Smooth muscle cell (in vitro differentiated cells): ENCODE data around the gene RTL5. TPM values are rescaled to one million over a fixed set of nuclear protein-coding genes. Genes with fewer than 3 reads are reported as not detected.

Source experiments
- DNase-seq: peaks from one replicate; lab custom pipeline; 2025; ENCODE audit not compliant: unreplicated experiment; lab: John Stamatoyannopoulos, UW
- H2AFZ ChIP-seq: fragments of 200-600 bp; sonication (generic); 2 replicates; pipeline ENCODE4 v1.6.0; 2016; ENCODE audit warnings: antibody characterized with exemption, low read depth, mild to moderate bottlenecking
- H3F3A ChIP-seq: fragments of 200-600 bp; sonication (generic); 2 replicates; pipeline ENCODE4 v1.6.0; 2017; ENCODE audit warnings: antibody characterized with exemption, low read depth
- H3K27ac ChIP-seq: fragments of 200-600 bp; sonication (generic); 2 replicates; pipeline ENCODE4 v1.5.1; 2016; ENCODE audit warnings: low read depth, mild to moderate bottlenecking
- H3K27me3 ChIP-seq: fragments of 200-600 bp; sonication (generic); 2 replicates; pipeline ENCODE4 v1.6.1; 2016; ENCODE audit warnings: low read depth, mild to moderate bottlenecking
- H3K36me3 ChIP-seq: fragments of 200-600 bp; sonication (generic); 2 replicates; pipeline ENCODE4 v1.5.1; 2016; ENCODE audit warnings: low read depth
- H3K4me1 ChIP-seq: fragments of 200-600 bp; sonication (generic); 2 replicates; pipeline ENCODE4 v1.5.1; 2016; ENCODE audit warnings: low read depth
- H3K4me2 ChIP-seq: fragments of 200-600 bp; sonication (generic); 2 replicates; pipeline ENCODE4 v1.6.0; 2016; ENCODE audit warnings: mild to moderate bottlenecking
- H3K4me3 ChIP-seq: fragments of 200-600 bp; sonication (generic); 2 replicates; pipeline ENCODE4 v1.5.1; 2016; ENCODE audit warnings: mild to moderate bottlenecking
- H3K79me2 ChIP-seq: fragments of 200-600 bp; sonication (generic); 2 replicates; pipeline ENCODE4 v1.6.0; 2016; ENCODE audit warnings: low read depth, mild to moderate bottlenecking
- H3K9ac ChIP-seq: fragments of 200-600 bp; sonication (generic); 2 replicates; pipeline ENCODE4 v1.6.0; 2016; ENCODE audit warnings: low read depth
- H3K9me3 ChIP-seq: fragments of 200-600 bp; sonication (generic); replicated peaks from 2 replicates; pipeline ENCODE4 v1.5.1; 2016; ENCODE audit warnings: low read depth
- H4K20me1 ChIP-seq: fragments of 200-600 bp; sonication (generic); 2 replicates; pipeline ENCODE4 v1.6.0; 2016; ENCODE audit warnings: low read depth
- whole genome bisulfite sequencing: methylation state at CpG from one replicate; pipeline ENCODE4 v1.1.7; 2016; ENCODE audit warnings: low lambda C conversion rate; 5-methylcytosine and 5-hydroxymethylcytosine counted together
- polyA plus RNA-seq: library from polyadenylated mRNA; unstranded; fragments of >200 nt; fragmentation: Nextera tagmentation; extraction: Ambion mirVana; gene quantifications from 2 replicates; pipeline ENCODE4 v1.2.1, GENCODE V29; 2016
- total RNA-seq: library from RNA; depleted of rRNA; stranded (reverse); fragments of >200 nt; gene quantifications from 2 replicates; pipeline ENCODE4 v1.2.3, GENCODE V29; 2014
- TF ChIP-seq, protein P1 (sequence below): fragments of 200-600 bp; sonication (generic); IDR thresholded peaks from 2 replicates; pipeline ENCODE4 v1.5.1; 2017; ENCODE audit warnings: borderline replicate concordance, mild to moderate bottlenecking, antibody characterized with exemption; ENCODE audit not compliant: insufficient read depth, poor library complexity, severe bottlenecking

RTL5 gene
- total and polyA plus RNA-seq, 2 experiments from 2014 or later = 3.1 to 3.6 TPM

DNA sequence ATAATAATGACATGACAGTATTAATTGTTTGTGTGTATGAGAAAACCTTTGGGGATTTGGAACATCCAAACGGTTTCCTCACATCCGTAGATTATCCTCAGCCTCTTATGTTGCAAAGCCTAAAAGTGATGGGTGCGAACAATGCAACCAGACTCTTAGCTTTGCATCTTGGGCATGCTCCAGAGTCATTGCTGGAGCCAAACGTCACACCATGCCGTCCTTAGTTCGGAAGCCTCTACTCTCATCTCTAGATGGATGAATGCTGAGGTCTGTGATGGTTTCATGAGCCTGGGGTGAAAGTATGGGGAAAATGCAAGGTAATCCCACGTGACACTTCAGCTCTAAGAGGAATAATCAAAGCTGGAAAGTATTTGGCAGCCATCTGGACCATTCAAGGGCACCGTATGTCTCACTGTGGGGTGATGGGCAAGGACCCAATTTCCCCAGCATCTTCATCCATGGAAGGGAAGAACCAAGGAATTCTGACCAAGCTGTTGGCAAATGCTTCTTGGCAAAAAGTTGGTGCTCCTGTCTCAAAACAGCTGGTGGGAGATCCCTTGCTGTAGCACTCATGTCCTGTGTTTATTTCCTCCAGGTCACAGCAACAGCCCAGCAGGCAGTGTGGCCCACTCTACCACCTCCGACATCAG is 6.3 kb upstream of the RTL5 start:
- Histone ChIP-seq H2AFZ (no peak overlapping the region), H3K4me3 (no peak overlapping the region), H4K20me1 (no peaks in the 10 kb centered on the region), H3K9ac (no peak overlapping the region), H3K36me3 (no peaks in the 10 kb centered on the region), H3F3A (no peaks in the 10 kb centered on the region), H3K4me1 (no peaks in the 10 kb centered on the region), H3K27ac (no peak overlapping the region), H3K9me3 (no peaks in the 10 kb centered on the region), H3K27me3 (no peaks in the 10 kb centered on the region), H3K79me2 (no peaks in the 10 kb centered on the region), H3K4me2 (no peak overlapping the region)
- TF ChIP-seq, protein P1, sequence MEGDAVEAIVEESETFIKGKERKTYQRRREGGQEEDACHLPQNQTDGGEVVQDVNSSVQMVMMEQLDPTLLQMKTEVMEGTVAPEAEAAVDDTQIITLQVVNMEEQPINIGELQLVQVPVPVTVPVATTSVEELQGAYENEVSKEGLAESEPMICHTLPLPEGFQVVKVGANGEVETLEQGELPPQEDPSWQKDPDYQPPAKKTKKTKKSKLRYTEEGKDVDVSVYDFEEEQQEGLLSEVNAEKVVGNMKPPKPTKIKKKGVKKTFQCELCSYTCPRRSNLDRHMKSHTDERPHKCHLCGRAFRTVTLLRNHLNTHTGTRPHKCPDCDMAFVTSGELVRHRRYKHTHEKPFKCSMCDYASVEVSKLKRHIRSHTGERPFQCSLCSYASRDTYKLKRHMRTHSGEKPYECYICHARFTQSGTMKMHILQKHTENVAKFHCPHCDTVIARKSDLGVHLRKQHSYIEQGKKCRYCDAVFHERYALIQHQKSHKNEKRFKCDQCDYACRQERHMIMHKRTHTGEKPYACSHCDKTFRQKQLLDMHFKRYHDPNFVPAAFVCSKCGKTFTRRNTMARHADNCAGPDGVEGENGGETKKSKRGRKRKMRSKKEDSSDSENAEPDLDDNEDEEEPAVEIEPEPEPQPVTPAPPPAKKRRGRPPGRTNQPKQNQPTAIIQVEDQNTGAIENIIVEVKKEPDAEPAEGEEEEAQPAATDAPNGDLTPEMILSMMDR = no peak
- no peak for DNase-seq
- WGBS = 85% methylated on average over 9 of the region's 9 CpGs

DNA sequence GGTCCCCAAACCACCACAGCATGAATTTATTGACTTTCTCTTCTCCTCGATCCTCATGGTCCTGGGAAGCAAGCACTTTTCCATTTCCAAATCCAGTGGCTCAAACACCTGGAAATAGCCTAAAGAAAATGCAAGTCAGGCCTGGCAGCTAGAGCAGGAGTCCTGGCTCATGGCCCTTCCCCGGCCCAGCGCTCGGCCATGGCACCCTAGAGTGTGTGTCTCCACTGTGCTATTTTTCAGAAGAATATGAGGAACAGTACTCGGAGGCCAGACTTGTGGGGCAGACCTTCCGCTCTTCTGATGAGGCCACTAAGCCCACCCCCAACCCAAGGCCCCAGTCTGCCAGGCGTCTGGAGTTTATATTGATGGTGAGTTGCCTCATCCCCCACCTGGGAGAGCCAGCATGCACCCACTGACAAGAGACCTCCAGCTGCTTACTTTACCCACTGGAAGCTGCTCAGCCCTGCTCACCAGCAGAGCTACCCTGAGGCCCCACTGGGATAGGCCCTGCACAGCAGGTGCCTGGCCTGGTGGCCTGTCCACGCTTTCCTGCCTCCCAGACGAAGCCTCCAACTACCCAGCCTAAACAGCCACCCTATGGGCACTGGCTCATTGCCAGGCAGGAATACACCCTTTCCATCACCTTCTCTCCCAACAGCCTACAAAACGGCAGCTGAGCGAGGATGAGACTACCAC is 2.3 kb upstream of the RTL5 start:
- Histone ChIP-seq H3F3A (no peaks in the 10 kb centered on the region), H2AFZ (no peak overlapping the region), H3K4me1 (no peaks in the 10 kb centered on the region), H3K4me2 (no peak overlapping the region), H3K36me3 (no peaks in the 10 kb centered on the region), H3K27me3 (no peaks in the 10 kb centered on the region), H3K27ac (no peak overlapping the region), H4K20me1 (no peaks in the 10 kb centered on the region), H3K4me3 (no peak overlapping the region), H3K9me3 (no peaks in the 10 kb centered on the region), H3K79me2 (no peaks in the 10 kb centered on the region), H3K9ac (no peak overlapping the region)
- no peak for DNase-seq
- WGBS = 86% methylated on average over 11 of the region's 11 CpGs
- TF ChIP-seq, protein P1 = no peak

DNA sequence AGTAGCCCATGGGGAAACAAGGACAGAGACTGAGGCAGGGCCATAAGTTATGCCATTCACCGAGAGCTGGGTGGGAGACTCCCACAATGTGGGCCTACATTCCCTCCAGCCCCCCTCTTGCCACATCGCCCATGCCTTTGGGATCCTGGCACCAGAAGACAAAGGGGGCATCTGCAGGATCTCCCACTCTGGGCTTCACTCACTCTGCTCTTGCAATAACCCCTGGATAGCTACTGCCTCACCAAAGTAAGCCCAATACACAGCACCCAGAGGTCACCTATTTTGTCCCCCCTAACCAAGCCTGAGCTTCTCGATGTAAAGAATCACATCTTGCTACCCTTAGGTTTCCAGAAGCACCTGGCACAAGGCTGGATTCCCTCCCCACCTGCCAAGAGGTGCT is 741 bp upstream of the RTL5 start:
- H4K20me1 ChIP-seq = no peaks in the 10 kb centered on the region
- peak overlapping the region; percentile 80 for H3K4me2 ChIP-seq
- WGBS = 80% methylated on average over 3 of the region's 3 CpGs
- DNase-seq = no peak
- no peaks in the 10 kb centered on the region for H3F3A ChIP-seq
- TF ChIP-seq, protein P1 = no peak
- H3K79me2 ChIP-seq = no peaks in the 10 kb centered on the region
- H3K36me3 ChIP-seq = no peaks in the 10 kb centered on the region
- peak overlapping the region; percentile 58 for H3K4me3 ChIP-seq
- no peak overlapping the region for H3K9ac ChIP-seq
- H3K4me1 ChIP-seq = no peaks in the 10 kb centered on the region
- H3K27me3 ChIP-seq = no peaks in the 10 kb centered on the region
- H3K27ac ChIP-seq = no peak overlapping the region
- H2AFZ ChIP-seq = no peak overlapping the region
- no peaks in the 10 kb centered on the region for H3K9me3 ChIP-seq

DNA sequence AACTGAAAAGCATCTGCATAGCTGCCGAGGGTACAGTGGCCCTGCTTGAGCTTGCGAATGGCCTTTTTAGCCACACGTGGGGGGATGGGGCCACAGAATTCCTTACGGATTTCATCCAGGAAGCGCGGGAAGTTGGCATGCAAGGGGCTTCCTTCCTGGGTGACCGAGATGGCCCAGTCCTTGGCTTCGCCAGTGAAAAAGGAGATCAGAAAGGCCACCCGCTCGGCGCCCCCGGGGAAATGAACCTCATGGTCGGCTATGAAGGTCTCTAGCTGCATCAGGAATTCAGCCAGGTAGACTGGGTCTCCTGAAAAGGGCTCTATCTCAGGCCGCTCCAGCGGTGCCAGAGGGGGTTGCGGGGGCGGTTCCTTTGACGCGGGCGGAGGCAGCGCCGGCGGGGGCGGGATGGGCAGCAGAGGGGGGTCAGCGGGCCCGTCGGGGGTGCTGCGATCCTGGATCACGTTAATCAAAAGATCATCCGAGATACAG is 909 bp downstream of the RTL5 start:
- H2AFZ ChIP-seq = no peak overlapping the region
- H4K20me1 ChIP-seq = no peaks in the 10 kb centered on the region
- peak overlapping the region; percentile 86 for H3K4me2 ChIP-seq
- peak overlapping the region; percentile 58 for H3K4me3 ChIP-seq
- H3K9ac ChIP-seq = peak overlapping the region; percentile 43
- no peaks in the 10 kb centered on the region for H3K27me3 ChIP-seq
- no peaks in the 10 kb centered on the region for H3K36me3 ChIP-seq
- TF ChIP-seq, protein P1 = no peak
- no peaks in the 10 kb centered on the region for H3K4me1 ChIP-seq
- no peaks in the 10 kb centered on the region for H3F3A ChIP-seq
- no peak for DNase-seq
- WGBS = 45% methylated on average over 23 of the region's 30 CpGs
- no peaks in the 10 kb centered on the region for H3K79me2 ChIP-seq
- no peak overlapping the region for H3K27ac ChIP-seq
- H3K9me3 ChIP-seq = no peaks in the 10 kb centered on the region
